GM23338 (cell line): ENCODE measurements around the gene ZNF519. TPM values are rescaled to one million over a fixed set of nuclear protein-coding genes. Genes with fewer than 3 reads are reported as not detected.
"Not testable (repeated sequence)": the region's sequence is repeated elsewhere in the genome, so short reads cannot be mapped to it uniquely, and the experiment has no call there.

Source experiments
- ATAC-seq: fragments of 200-7000 bp; cut with Tn5 transposase; 3 replicates; pipeline ENCODE4 v1.9.1; 2020
- DNase-seq: peaks from one replicate; pipeline ENCODE4 v3.0.0-alpha.2; 2015; ENCODE audit warnings: low spot score
- H2AFZ ChIP-seq: fragments of 200-600 bp; sonication (generic); 2 replicates; pipeline ENCODE4 v1.8.0; 2016; ENCODE audit warnings: antibody characterized with exemption, mild to moderate bottlenecking, moderate library complexity
- H3F3A ChIP-seq: fragments of 200-600 bp; sonication (generic); replicated peaks from 2 replicates; pipeline ENCODE4 v1.8.0; 2017; ENCODE audit warnings: antibody characterized with exemption, mixed run types, low read depth
- H3K27ac ChIP-seq: fragments of 200-600 bp; sonication (generic); 2 replicates; pipeline ENCODE4 v1.6.1; 2016; ENCODE audit warnings: low read depth
- H3K27me3 ChIP-seq: fragments of 200-600 bp; sonication (generic); 2 replicates; pipeline ENCODE4 v1.8.0; 2016; ENCODE audit warnings: mild to moderate bottlenecking, mixed run types, moderate library complexity; ENCODE audit not compliant: insufficient read depth
- H3K36me3 ChIP-seq: fragments of 200-600 bp; sonication (generic); 2 replicates; pipeline ENCODE4 v1.8.0; 2016; ENCODE audit warnings: mild to moderate bottlenecking; ENCODE audit not compliant: insufficient read depth
- H3K4me1 ChIP-seq: fragments of 200-600 bp; sonication (generic); 2 replicates; pipeline ENCODE4 v1.8.0; 2016; ENCODE audit warnings: mild to moderate bottlenecking, moderate library complexity; ENCODE audit not compliant: insufficient read depth
- H3K4me2 ChIP-seq: fragments of 200-600 bp; sonication (generic); 2 replicates; pipeline ENCODE4 v1.7.1; 2017; ENCODE audit warnings: mixed run types
- H3K4me3 ChIP-seq: fragments of 200-600 bp; sonication (generic); 2 replicates; pipeline ENCODE4 v1.6.1; 2016; ENCODE audit warnings: mixed run types
- H3K79me2 ChIP-seq: fragments of 200-600 bp; sonication (generic); replicated peaks from 2 replicates; pipeline ENCODE4 v1.8.0; 2017; ENCODE audit warnings: mild to moderate bottlenecking; ENCODE audit not compliant: insufficient read depth
- H3K9me2 ChIP-seq: fragments of 200-600 bp; sonication (generic); 2 replicates; pipeline ENCODE4 v1.8.0; 2017; ENCODE audit not compliant: insufficient read depth
- H4K20me1 ChIP-seq: fragments of 200-600 bp; sonication (generic); replicated peaks from 2 replicates; pipeline ENCODE4 v1.8.0; 2017; ENCODE audit warnings: mild to moderate bottlenecking; ENCODE audit not compliant: insufficient read depth
- H3K27ac Mint-ChIP-seq: 2 replicates; pipeline ENCODE4 v1.8.0; 2020; ENCODE audit warnings: inconsistent platforms, mild to moderate bottlenecking, moderate library complexity, mixed read lengths
- H3K27me3 Mint-ChIP-seq: 3 replicates; pipeline ENCODE4 v1.8.0; 2022; ENCODE audit warnings: low read depth, mild to moderate bottlenecking, moderate library complexity, mixed read lengths, inconsistent platforms; ENCODE audit not compliant: insufficient read depth, poor library complexity
- H3K36me3 Mint-ChIP-seq: 3 replicates; pipeline ENCODE4 v1.8.0; 2021; ENCODE audit warnings: low read depth, mild to moderate bottlenecking, inconsistent platforms, moderate library complexity, mixed read lengths
- H3K4me1 Mint-ChIP-seq: 3 replicates; pipeline ENCODE4 v1.8.0; 2020; ENCODE audit warnings: mild to moderate bottlenecking, inconsistent platforms, mixed read lengths
- H3K4me3 Mint-ChIP-seq: 3 replicates; pipeline ENCODE4 v1.8.0; 2021; ENCODE audit warnings: moderate library complexity, mild to moderate bottlenecking, inconsistent platforms, mixed read lengths
- H3K9me3 Mint-ChIP-seq: 3 replicates; pipeline ENCODE4 v1.8.0; 2020; ENCODE audit warnings: moderate library complexity, mild to moderate bottlenecking, inconsistent platforms, mixed read lengths
- CREB1 ChIP-seq: fragments of 250-450 bp; sonication (Bioruptor Pico); IDR thresholded peaks from 2 replicates; pipeline ENCODE4 v1.5.0; 2020; ENCODE audit warnings: low read depth, mild to moderate bottlenecking, moderate library complexity
- POLR2AphosphoS5 ChIP-seq: IDR thresholded peaks from 2 replicates; pipeline ENCODE4 v1.6.1; 2016; ENCODE audit warnings: antibody characterized with exemption, low read depth
- ZNF114 ChIP-seq: fragments of 250-450 bp; sonication (Bioruptor Pico); IDR thresholded peaks from 2 replicates; pipeline ENCODE4 v1.5.0; 2020; ENCODE audit warnings: mild to moderate bottlenecking, moderate library complexity
- ZNF331 ChIP-seq: fragments of 250-450 bp; sonication (Bioruptor Pico); IDR thresholded peaks from 2 replicates; pipeline ENCODE4 v1.5.0; 2020; ENCODE audit warnings: low read depth, mild to moderate bottlenecking, moderate library complexity
- long read RNA-seq: library from polyadenylated mRNA; unstranded; transcript quantifications from one replicate; pipeline ENCODE4 v2.0.0, GENCODE V29; 2020; ENCODE audit not compliant: unreplicated experiment
- polyA plus RNA-seq: library from polyadenylated mRNA; unstranded; fragments of >200 nt; fragmentation: Nextera tagmentation; extraction: Ambion mirVana; gene quantifications from 2 replicates; pipeline ENCODE4 v1.2.1, GENCODE V29; 2016
- total RNA-seq: library from RNA; depleted of rRNA; stranded (reverse); fragments of >200 nt; shearing (Covaris generic); gene quantifications from 2 replicates; pipeline ENCODE4 v1.2.3, GENCODE V29; 2014; rRNA removed
- TF ChIP-seq, protein P1 (sequence below), 2 experiments: fragments of 200-600 bp in 1 of 2; sonication (generic) in 1 of 2; conservative IDR thresholded peaks; 2 replicates each; pipeline versions ENCODE4 v1.5.1 to v1.6.1; 2016 to 2017; ENCODE audit warnings: antibody characterized with exemption in 2 of 2, low read depth in 2 of 2, mild to moderate bottlenecking in 2 of 2, moderate library complexity in 1 of 2

The ZNF519 gene
- total RNA-seq (54.6 and 59.6 TPM in 2 replicates), polyA plus RNA-seq (22.8 and 29.4 TPM in 2 replicates)
- long read RNA-seq, partial matches to known transcripts = 4 of 9 reads
- long read RNA-seq, other reads (novel, unspliced or antisense) = 3 of 9 reads

GRCh38 chr18:14132271-14132700 is at the start of gene ZNF519:
Gene ZNF519 (minus strand): TSS chr18:14132435. CDS start chr18:14132277, 158 bp downstream.
- not testable (repeated sequence) for H3K36me3 ChIP-seq, H3F3A ChIP-seq, H3K27me3 Mint-ChIP-seq, H3K9me3 Mint-ChIP-seq, H4K20me1 ChIP-seq, H3K9me2 ChIP-seq, H3K27me3 ChIP-seq
- Histone ChIP-seq H3K4me2 (peak within 1 kb of the TSS; percentile 73), H2AFZ (peak within 1 kb of the TSS; percentile 56; the same call in 1 of the 2 replicates), H3K79me2 (peaks cover 49% of the 10 kb centered on the region), H3K4me3 (peak within 1 kb of the TSS; percentile 74), H3K27ac (0 out of 2 replicates have a peak within 1 kb of the TSS, but pooled peaks have one; percentile 78), H3K4me1 (peaks cover 11% of the 10 kb centered on the region; the same call in 1 of the 2 replicates)
- peaks cover 22% of the 10 kb centered on the region for H3K4me1 Mint-ChIP-seq
- ATAC-seq = peak; percentile 100
- DNase-seq = peak; percentile 95
- H3K4me3 Mint-ChIP-seq = peak within 1 kb of the TSS; percentile 99
- peak; percentile 50; the same call in 1 of the 2 replicates for TF ChIP-seq POLR2AphosphoS5
- TF ChIP-seq CREB1 (CRISPR knock-in tag) = peak; percentile 81
- peaks cover 22% of the 10 kb centered on the region for H3K36me3 Mint-ChIP-seq
- peak within 1 kb of the TSS; percentile 100 for H3K27ac Mint-ChIP-seq

GRCh38 chr18:14179306-14179705 is 47.1 kb upstream of the ZNF519 start:
- peaks cover 2% of the 10 kb centered on the region; the same call in 1 of the 3 replicates for H3K36me3 Mint-ChIP-seq
- DNase-seq (no peak), ATAC-seq (peak; percentile 17)
- H3F3A ChIP-seq = no peaks in the 10 kb centered on the region
- peak overlapping the region; percentile 72 for H3K4me3 Mint-ChIP-seq
- H3K9me3 Mint-ChIP-seq = peaks cover 37% of the 10 kb centered on the region
- H3K27ac ChIP-seq = no peak overlapping the region
- no peaks in the 10 kb centered on the region for H3K79me2 ChIP-seq
- H3K27me3 Mint-ChIP-seq = peaks cover 5% of the 10 kb centered on the region
- TF ChIP-seq ZNF331 (CRISPR knock-in tag) (no peak), ZNF114 (no peak)
- H4K20me1 ChIP-seq = no peaks in the 10 kb centered on the region
- H3K27ac Mint-ChIP-seq = no peak overlapping the region
- H3K36me3 ChIP-seq = no peaks in the 10 kb centered on the region
- no peaks in the 10 kb centered on the region for H3K27me3 ChIP-seq
- H3K4me3 ChIP-seq = no peak overlapping the region
- H3K4me2 ChIP-seq = no peak overlapping the region
- no peaks in the 10 kb centered on the region for H3K9me2 ChIP-seq
- no peak overlapping the region for H2AFZ ChIP-seq
- H3K4me1 Mint-ChIP-seq = no peaks in the 10 kb centered on the region
- no peaks in the 10 kb centered on the region for H3K4me1 ChIP-seq

- not testable (repeated sequence) for H3K9me2 ChIP-seq, H3K27me3 ChIP-seq, H3K79me2 ChIP-seq, H3K27ac Mint-ChIP-seq, H3K27ac ChIP-seq, H3K27me3 Mint-ChIP-seq, H2AFZ ChIP-seq, H4K20me1 ChIP-seq, H3K4me2 ChIP-seq, H3K4me3 ChIP-seq, H3K4me1 ChIP-seq, H3F3A ChIP-seq, H3K36me3 ChIP-seq, H3K4me1 Mint-ChIP-seq, H3K36me3 Mint-ChIP-seq
- Mint-ChIP-seq H3K9me3 (peaks cover 38% of the 10 kb centered on the region), H3K4me3 (peak overlapping the region; percentile 72)
- TF ChIP-seq, protein P1, sequence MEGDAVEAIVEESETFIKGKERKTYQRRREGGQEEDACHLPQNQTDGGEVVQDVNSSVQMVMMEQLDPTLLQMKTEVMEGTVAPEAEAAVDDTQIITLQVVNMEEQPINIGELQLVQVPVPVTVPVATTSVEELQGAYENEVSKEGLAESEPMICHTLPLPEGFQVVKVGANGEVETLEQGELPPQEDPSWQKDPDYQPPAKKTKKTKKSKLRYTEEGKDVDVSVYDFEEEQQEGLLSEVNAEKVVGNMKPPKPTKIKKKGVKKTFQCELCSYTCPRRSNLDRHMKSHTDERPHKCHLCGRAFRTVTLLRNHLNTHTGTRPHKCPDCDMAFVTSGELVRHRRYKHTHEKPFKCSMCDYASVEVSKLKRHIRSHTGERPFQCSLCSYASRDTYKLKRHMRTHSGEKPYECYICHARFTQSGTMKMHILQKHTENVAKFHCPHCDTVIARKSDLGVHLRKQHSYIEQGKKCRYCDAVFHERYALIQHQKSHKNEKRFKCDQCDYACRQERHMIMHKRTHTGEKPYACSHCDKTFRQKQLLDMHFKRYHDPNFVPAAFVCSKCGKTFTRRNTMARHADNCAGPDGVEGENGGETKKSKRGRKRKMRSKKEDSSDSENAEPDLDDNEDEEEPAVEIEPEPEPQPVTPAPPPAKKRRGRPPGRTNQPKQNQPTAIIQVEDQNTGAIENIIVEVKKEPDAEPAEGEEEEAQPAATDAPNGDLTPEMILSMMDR (conservative IDR thresholded peaks at IDR 0.05; ENCODE audit: low read depth in 2 of 2) = peak in 1 of 2 experiments; percentile 4; a peak in 2 of 4 replicates
- ATAC-seq = peak; percentile 93
- peak; percentile 66 for DNase-seq
These were observed 46.3 kb upstream of the ZNF519 start for GRCh38 chr18:14178321-14179196.

DNA sequence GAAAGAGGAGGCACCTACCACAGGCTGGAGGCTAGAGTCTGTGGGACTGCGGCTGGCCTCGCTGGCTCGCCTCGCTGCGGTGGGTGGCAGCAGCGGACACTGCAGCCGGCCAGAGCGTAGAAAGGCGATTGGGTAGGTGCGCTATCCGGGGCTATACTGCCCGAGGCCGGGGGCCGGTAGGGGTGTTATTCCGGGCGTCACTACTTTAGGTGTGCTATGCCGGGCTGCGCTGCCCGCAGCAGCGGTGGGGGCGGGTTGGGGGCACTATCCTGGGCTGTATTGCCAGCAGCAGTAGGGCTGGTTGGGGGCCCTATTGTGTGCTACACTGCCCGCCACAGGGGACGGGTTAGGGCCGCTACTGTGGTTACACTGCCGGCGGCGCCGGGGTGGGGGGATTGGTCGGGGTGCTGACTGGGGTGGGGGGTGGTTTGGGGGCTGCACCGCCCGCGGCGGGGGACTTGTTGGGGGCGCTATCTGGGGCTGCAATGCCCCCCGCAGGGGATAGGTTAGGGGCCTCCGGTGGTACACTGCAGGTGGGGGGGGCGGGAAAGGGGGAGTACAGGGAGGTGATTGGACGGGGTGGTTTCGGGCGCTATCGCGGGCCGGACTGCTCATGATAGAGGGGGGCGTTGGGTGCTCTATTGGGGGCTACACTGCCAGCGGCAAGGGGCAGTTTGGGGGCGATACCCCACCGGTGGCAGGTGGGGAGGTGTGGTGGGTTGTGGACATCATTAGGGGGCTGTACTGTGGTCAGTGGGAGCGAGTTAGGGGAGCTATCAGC is 45.5 kb upstream of the ZNF519 start:
- not testable (repeated sequence) for H3K27ac ChIP-seq, H3K4me3 Mint-ChIP-seq, H3K27me3 Mint-ChIP-seq, H3K79me2 ChIP-seq, H3K9me2 ChIP-seq, H2AFZ ChIP-seq, H4K20me1 ChIP-seq, H3K4me1 ChIP-seq, H3K4me1 Mint-ChIP-seq, H3K36me3 Mint-ChIP-seq, DNase-seq, H3K4me2 ChIP-seq, H3K4me3 ChIP-seq, H3F3A ChIP-seq, ATAC-seq, H3K27ac Mint-ChIP-seq, H3K36me3 ChIP-seq, H3K27me3 ChIP-seq
- peaks cover 45% of the 10 kb centered on the region for H3K9me3 Mint-ChIP-seq

DNA sequence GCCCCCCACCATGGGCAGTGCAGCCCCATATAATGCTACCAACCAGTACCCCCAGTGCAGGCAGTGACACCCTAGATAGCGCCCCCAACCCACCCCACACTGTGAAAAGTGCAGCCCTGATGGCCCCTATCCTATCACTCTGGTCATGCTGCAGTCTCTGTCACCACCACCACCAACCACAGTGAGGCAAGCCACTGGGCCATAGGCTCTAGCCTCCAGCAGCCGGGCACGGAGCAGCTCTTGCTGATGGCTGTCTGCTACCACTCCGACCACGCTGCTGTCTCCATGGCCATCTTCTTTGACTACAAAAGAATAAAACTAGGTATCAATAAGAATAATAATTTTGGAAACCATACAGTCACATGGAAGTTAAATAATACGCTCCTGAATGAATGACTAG is 43.2 kb upstream of the ZNF519 start:
- not testable (repeated sequence) for H3K4me3 Mint-ChIP-seq, H3K4me3 ChIP-seq, DNase-seq, H3K4me1 ChIP-seq, H3K27me3 Mint-ChIP-seq, H3K4me1 Mint-ChIP-seq, H3F3A ChIP-seq, H3K36me3 ChIP-seq, H3K79me2 ChIP-seq, ATAC-seq, H3K27me3 ChIP-seq, H3K4me2 ChIP-seq, H3K36me3 Mint-ChIP-seq, H4K20me1 ChIP-seq, H3K27ac Mint-ChIP-seq, H2AFZ ChIP-seq, H3K27ac ChIP-seq, H3K9me2 ChIP-seq
- peaks cover 62% of the 10 kb centered on the region for H3K9me3 Mint-ChIP-seq
